MCF 10A (cell line): ENCODE measurements around the gene FLNA. TPM values are rescaled to one million over a fixed set of nuclear protein-coding genes. Genes with fewer than 3 reads are reported as not detected.
"Not testable (repeated sequence)": the region's sequence is repeated elsewhere in the genome, so short reads cannot be mapped to it uniquely, and the experiment has no call there.

Source experiments
- BruUV-seq: library from RNA; stranded (reverse); fragments of 400-500 nt; replicated peaks from 2 replicates; lab custom pipeline; 2021; lab: Mats Ljungman, UMichigan
- CTCF ChIA-PET: fragments of 300-600 bp; sonication (Branson Sonifier 250); formaldehyde crosslinking; extraction: SDS; loops from one replicate; lab custom pipeline; 2021; ENCODE audit warnings: antibody characterized with exemption, inconsistent platforms; lab: Yijun Ruan, JAX
- POLR2A ChIA-PET: fragments of 300-600, 350-650 bp; sonication (Branson Sonifier 250); formaldehyde crosslinking; extraction: SDS; loops from one replicate; lab custom pipeline; 2020; ENCODE audit warnings: antibody characterized with exemption, inconsistent platforms; lab: Yijun Ruan, JAX
- DNase-seq: peaks from one replicate; pipeline ENCODE4 v3.0.0-alpha.2; 2018; ENCODE audit not compliant: unreplicated experiment
- H3K27ac Mint-ChIP-seq: one replicate; pipeline ENCODE4 v1.8.0; 2022; ENCODE audit warnings: mild to moderate bottlenecking, low read depth, mixed read lengths; ENCODE audit not compliant: unreplicated experiment
- H3K27me3 Mint-ChIP-seq: one replicate; pipeline ENCODE4 v1.8.0; 2022; ENCODE audit warnings: mixed read lengths; ENCODE audit not compliant: insufficient read depth, unreplicated experiment
- H3K36me3 Mint-ChIP-seq: one replicate; pipeline ENCODE4 v1.8.0; 2022; ENCODE audit warnings: mild to moderate bottlenecking, moderate library complexity, mixed read lengths; ENCODE audit not compliant: insufficient read depth, unreplicated experiment
- H3K4me1 Mint-ChIP-seq: one replicate; pipeline ENCODE4 v1.8.0; 2022; ENCODE audit warnings: mixed read lengths; ENCODE audit not compliant: insufficient read depth, unreplicated experiment
- H3K4me3 Mint-ChIP-seq: one replicate; pipeline ENCODE4 v1.8.0; 2022; ENCODE audit warnings: mild to moderate bottlenecking, moderate library complexity, mixed read lengths; ENCODE audit not compliant: unreplicated experiment
- H3K9me3 Mint-ChIP-seq: one replicate; pipeline ENCODE4 v1.8.0; 2022; ENCODE audit warnings: mixed read lengths; ENCODE audit not compliant: unreplicated experiment
- CTCF ChIP-seq: fragments of 200-600 bp; IDR thresholded peaks from one replicate; pipeline ENCODE4 v1.8.0; 2022; ENCODE audit warnings: antibody characterized with exemption, mild to moderate bottlenecking; ENCODE audit not compliant: unreplicated experiment
- intact Hi-C: fragments of 100-400 bp; cut with micrococcal nuclease; formaldehyde crosslinking; loops from 2 replicates; pipeline ENCODE4 v1.14.1; 2022
- total RNA-seq: library from RNA; stranded (reverse); gene quantifications from 2 replicates; pipeline ENCODE4 v1.2.3, GENCODE V29; 2022

The FLNA gene
- total RNA-seq, 1 experiment from 2014 or later, result 1,218 TPM

DNA sequence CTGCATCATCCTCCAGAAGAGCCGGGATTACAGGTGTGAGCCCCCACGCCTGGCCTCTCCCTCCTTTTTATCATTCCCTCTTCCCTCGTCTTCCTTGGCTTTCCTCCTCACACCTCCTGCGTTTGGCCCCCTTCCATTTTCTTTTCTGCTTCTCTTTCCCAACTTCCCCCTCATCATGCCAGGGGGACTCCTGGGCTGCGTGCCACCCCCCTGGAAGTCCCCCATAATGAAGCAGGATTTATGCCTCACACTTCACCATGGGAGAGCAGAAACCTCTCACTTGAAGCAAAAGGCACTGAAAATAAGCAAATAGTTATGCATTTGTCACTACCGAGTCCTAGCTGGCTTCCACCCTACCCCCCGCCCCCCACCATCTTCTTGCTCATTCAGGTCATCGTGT, 71.0 kb downstream of the FLNA start:
- BruUV-seq, result no TSS peak
- no peak overlapping the region for H3K27ac Mint-ChIP-seq
- ChIA-PET CTCF (no interaction called here), POLR2A (no interaction called here)
- H3K4me1 Mint-ChIP-seq, result peaks cover 3% of the 10 kb centered on the region
- peaks cover 52% of the 10 kb centered on the region for H3K27me3 Mint-ChIP-seq
- DNase-seq, result no peak
- intact Hi-C loops, result no loop called here
- no peaks in the 10 kb centered on the region for H3K9me3 Mint-ChIP-seq
- H3K4me3 Mint-ChIP-seq, result no peak overlapping the region
- no peak for TF ChIP-seq CTCF
- H3K36me3 Mint-ChIP-seq, result no peaks in the 10 kb centered on the region

- H3K27me3 Mint-ChIP-seq, result peaks cover 48% of the 10 kb centered on the region
- H3K4me1 Mint-ChIP-seq, intact Hi-C loops, H3K27ac Mint-ChIP-seq, H3K4me3 Mint-ChIP-seq, BruUV-seq, H3K9me3 Mint-ChIP-seq, CTCF ChIA-PET, H3K36me3 Mint-ChIP-seq, POLR2A ChIA-PET, DNase-seq: not testable (repeated sequence)
Measured at GRCh38 chrX:154302998-154303397, 71.4 kb downstream of the FLNA start.

- Mint-ChIP-seq H3K27me3 (peaks cover 40% of the 10 kb centered on the region), H3K4me3 (no peak overlapping the region), H3K4me1 (no peaks in the 10 kb centered on the region), H3K27ac (no peak overlapping the region), H3K36me3 (no peaks in the 10 kb centered on the region), H3K9me3 (no peaks in the 10 kb centered on the region)
- intact Hi-C loops, result no loop called here
- no peak for DNase-seq
- CTCF ChIA-PET, result no interaction called here
- POLR2A ChIA-PET, result interaction anchor here (0.6 kb wide), 1 partner anchor 1355 kb away, joined by 4 read pairs; no protein-coding TSS in a partner anchor
- TF ChIP-seq CTCF, result no peak
- no TSS peak for BruUV-seq
Measured at GRCh38 chrX:154300816-154301215, 73.6 kb downstream of the FLNA start.

Other genes starting within 250 kb of the FLNA start
- not detected in 2 replicates for gene OPN1LW, start 230.4 kb downstream of the FLNA start, total RNA-seq
- not detected in 2 replicates for gene OPN1MW, start 192.0 kb downstream of the FLNA start, total RNA-seq
- not detected in 2 replicates for gene OPN1MW2, start 154.9 kb downstream of the FLNA start, total RNA-seq
- not detected in 2 replicates for gene OPN1MW3, start 117.1 kb downstream of the FLNA start, total RNA-seq
- gene TEX28, start 79.5 kb downstream of the FLNA start, total RNA-seq, result not detected in 2 replicates
- gene TKTL1, start 78.8 kb downstream of the FLNA start, total RNA-seq, result not detected in 2 replicates
- 94.5 and 107 TPM in 2 replicates for gene EMD, start 4.7 kb upstream of the FLNA start, total RNA-seq
- gene RPL10, start 23.7 kb upstream of the FLNA start, total RNA-seq, result 3,490 and 3,785 TPM in 2 replicates
- 20.5 and 21.2 TPM in 2 replicates for gene DNASE1L1, start 34.6 kb upstream of the FLNA start, total RNA-seq
- gene TAFAZZIN, start 36.9 kb upstream of the FLNA start, total RNA-seq, result 48.0 and 59.1 TPM in 2 replicates
- 48.7 and 57.0 TPM in 2 replicates for gene ATP6AP1, start 54.0 kb upstream of the FLNA start, total RNA-seq
- gene GDI1, start 62.5 kb upstream of the FLNA start, total RNA-seq, result 89.9 and 121 TPM in 2 replicates
- gene FAM50A, start 69.5 kb upstream of the FLNA start, total RNA-seq, result 62.1 and 88.7 TPM in 2 replicates
- 47.6 and 48.0 TPM in 2 replicates for gene PLXNA3, start 83.6 kb upstream of the FLNA start, total RNA-seq
- gene LAGE3, start 104.6 kb upstream of the FLNA start, total RNA-seq, result 17.8 and 21.1 TPM in 2 replicates
- gene UBL4A, start 112.0 kb upstream of the FLNA start, total RNA-seq, result 26.7 and 27.9 TPM in 2 replicates
- gene SLC10A3, start 116.0 kb upstream of the FLNA start, total RNA-seq, result 17.9 and 21.2 TPM in 2 replicates
- 40.9 and 45.3 TPM in 2 replicates for gene FAM3A, start 141.6 kb upstream of the FLNA start, total RNA-seq
- gene G6PD, start 172.2 kb upstream of the FLNA start, total RNA-seq, result 42.1 and 49.5 TPM in 2 replicates
- 29.3 and 32.1 TPM in 2 replicates for gene IKBKG, start 173.0 kb upstream of the FLNA start, total RNA-seq
- not detected in 2 replicates for gene CTAG1A, start 210.5 kb upstream of the FLNA start, total RNA-seq
- gene CTAG1B, start 244.6 kb upstream of the FLNA start, total RNA-seq, result not detected in 2 replicates